Measurements from ENCODE around the gene TSPAN3.

Gene TSPAN3

GRCh38 chr15:77071305-77072223 is 655 bp upstream of the TSPAN3 start:
- H3K4me3 ChIP-seq (ENCODE audit: low read depth, low read length): peak overlapping the region; percentile 79
- TF ChIP-seq CTCF (IDR thresholded peaks at IDR 0.05; ENCODE audit: low read depth, low read length): no peak

- peak overlapping the region; percentile 79 for H3K4me3 ChIP-seq (ENCODE audit: low read depth, low read length)
- no peak for TF ChIP-seq CTCF (IDR thresholded peaks at IDR 0.05; ENCODE audit: low read depth, low read length)
These were observed 772 bp downstream of the TSPAN3 start for GRCh38 chr15:77070180-77070494.

- peak overlapping the region; percentile 79 for H3K4me3 ChIP-seq (ENCODE audit: low read depth, low read length)
- TF ChIP-seq CTCF (IDR thresholded peaks at IDR 0.05; ENCODE audit: low read depth, low read length): no peak
These were observed 1.3 kb downstream of the TSPAN3 start for GRCh38 chr15:77069521-77070121.

GRCh38 chr15:77068633-77069032 is 2.3 kb downstream of the TSPAN3 start:
- H3K4me3 ChIP-seq (ENCODE audit: low read depth, low read length): no peak overlapping the region
- TF ChIP-seq CTCF (IDR thresholded peaks at IDR 0.05; ENCODE audit: low read depth, low read length): no peak

- no peak for TF ChIP-seq CTCF (IDR thresholded peaks at IDR 0.05; ENCODE audit: low read depth, low read length)
- H3K4me3 ChIP-seq (ENCODE audit: low read depth, low read length): no peak overlapping the region
These were observed 3.1 kb downstream of the TSPAN3 start for GRCh38 chr15:77067691-77068367.

GRCh38 chr15:77066971-77067690 is 3.8 kb downstream of the TSPAN3 start:
- no peak for TF ChIP-seq CTCF (IDR thresholded peaks at IDR 0.05; ENCODE audit: low read depth, low read length)
- no peak overlapping the region for H3K4me3 ChIP-seq (ENCODE audit: low read depth, low read length)

Measured in WI38 (cell line).